Hepatic stellate cell (primary cell): Measurements from ENCODE around the gene ANK2.
"Not testable (repeated sequence)": the region's sequence is repeated elsewhere in the genome, so short reads cannot be mapped to it uniquely, and the experiment has no call there.

Source experiments
- DNase-seq: peaks from one replicate; pipeline ENCODE4 v3.0.0; 2011; ENCODE audit warnings: low spot score

Gene ANK2

DNA sequence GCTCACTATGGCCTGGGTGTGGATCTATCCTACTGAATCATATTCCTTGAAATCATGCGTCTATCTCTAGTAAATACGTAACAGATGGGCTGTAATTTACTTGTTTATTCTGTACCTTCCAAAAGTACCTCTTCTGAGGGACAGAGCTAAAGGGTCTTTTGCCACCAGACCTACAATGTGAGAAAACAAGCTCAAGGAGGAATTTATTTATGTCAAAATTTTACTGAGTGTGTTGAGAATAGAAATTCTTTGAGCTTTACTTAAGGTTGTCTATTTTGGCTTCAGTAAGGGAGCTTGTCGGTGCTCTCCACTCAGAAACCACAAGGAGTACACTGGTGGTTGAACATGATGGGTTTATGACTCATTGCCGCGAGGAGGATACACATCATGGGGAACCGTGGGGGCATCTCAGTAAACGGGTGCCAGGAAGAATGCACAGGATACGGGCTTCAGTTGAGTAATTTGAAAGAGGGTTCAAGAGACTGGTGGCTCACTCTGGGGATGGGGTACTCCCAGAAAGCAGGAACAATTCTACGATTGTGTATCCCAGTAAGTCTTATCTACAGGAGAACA, 3.0 kb downstream of the ANK2 start:
- no peak for DNase-seq

DNA sequence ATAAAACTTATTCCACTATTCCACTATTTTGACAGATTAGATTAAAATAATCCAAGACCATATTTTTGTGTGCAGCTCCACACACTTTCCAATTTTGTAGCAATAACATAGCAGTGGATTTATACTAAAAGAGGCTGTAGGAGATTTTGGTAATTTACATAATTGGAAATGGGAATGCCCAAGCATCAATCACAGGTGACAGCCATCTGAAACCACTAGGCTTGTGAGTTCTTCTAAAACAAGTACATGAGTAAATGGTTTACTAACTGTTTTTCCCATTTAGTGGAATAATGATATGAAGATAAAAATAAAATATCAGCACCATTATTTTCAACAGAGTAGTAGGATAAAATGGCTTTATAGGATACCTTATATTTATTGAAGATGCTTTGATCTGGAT, 4.4 kb downstream of the ANK2 start:
- no peak for DNase-seq

DNA sequence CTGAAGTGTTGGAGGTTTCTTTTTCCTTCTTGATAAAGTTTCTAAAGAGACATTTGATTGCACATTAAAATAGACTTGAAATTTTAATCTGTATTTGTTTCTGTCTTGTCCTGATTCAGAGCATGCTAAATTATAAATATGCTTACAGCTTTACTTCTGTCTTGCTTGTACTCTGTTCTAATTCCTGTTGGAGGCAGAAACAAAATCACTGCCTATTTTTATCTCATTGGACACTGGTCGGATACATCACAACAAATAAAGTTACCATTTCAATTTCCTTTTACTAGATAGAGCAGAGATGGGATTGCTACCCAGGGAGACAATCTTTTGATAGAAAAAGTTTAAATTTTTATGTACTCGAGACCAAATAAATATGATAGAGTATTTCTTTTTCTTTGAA, 6.9 kb downstream of the ANK2 start:
- no peak for DNase-seq

DNA sequence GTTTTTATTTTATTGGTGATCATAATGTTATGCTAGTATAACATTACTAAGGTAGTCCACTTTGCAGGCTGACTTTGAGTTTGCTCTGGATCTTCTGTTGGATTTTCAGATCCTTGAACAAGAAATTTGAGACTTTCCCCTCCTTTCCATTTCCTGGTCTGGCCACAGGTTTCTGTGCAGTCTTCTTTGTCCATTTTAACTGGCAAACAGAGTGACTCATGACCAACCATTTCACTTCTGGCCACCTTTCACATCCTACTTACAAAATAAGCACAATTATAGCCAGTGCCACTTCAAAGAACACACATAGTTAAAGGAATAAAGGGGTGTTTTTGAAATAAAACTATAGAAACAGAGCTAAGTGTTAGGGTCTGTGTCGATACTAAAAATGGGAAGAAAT, 8.4 kb downstream of the ANK2 start:
- no peak for DNase-seq

DNA sequence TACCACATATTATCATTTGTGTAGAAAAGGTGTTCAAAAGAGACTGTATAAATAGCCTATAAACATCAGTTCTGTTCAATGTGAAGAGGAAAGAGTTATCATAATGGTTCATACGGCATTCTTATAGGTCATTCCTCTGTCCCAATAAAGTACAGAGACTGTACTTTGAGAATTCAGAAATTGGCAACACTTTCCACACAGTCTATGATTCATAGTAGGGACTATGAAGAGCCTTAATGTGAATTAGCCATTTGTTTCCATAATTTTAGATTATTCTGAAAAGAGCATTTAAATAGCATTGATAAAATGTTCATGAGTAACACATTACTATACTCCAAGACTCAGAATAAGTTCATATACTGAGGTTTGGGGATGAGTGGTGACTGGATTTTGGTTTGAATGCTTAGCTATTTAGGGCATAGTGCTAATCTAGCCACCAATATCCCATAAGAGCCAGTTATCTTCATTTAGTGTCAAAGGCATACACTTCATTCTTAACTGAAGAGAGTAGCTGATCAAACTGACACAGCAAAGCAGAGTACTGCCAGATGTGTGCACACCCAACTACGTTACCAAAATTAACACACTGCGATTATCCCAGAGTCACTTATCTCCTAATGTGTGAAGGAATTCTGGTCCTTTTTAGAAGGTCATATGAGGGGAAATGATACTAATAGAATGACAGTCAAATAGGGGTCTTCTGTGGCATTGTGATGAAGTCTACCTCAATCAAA, 10.2 kb downstream of the ANK2 start:
- DNase-seq: no peak

DNA sequence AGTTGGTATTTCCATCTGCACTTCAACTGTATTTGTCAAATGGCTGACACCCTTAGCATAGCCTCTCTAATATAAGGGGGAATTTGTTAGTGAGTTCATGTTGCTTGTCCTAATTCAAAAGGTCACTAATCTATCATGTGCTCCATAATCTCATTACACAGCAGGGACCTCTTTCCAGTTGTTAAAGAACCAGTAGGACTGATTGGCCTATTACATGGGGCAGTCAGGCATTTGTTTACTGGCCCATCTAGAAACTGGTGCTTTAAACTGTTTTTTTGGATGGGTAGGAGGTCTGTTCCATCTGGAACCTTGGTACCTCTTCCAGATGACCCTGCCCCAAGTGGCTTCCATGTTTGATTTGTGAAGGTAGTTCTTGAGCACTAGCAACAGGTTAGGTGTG, 11.4 kb downstream of the ANK2 start:
- DNase-seq: no peak

DNA sequence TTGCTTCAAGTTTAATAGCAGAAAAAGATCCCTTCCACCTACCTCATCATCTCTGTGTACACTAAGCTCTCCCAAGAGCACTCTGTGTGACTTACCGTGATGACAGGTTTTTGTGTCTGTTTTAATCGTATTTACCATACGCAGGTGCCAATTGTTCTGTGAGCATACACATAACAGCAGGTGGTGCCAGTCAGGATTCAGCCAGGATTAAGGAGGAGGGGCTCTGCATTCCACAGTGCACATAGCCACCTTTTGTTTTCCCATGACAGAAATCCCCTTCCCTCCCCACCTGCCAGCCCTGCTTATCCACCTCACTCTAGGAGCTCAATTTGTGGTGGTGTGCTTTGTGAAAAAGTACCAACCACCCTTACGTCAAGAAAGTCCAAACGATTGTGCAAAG, 14.8 kb downstream of the ANK2 start:
- DNase-seq: no peak

DNA sequence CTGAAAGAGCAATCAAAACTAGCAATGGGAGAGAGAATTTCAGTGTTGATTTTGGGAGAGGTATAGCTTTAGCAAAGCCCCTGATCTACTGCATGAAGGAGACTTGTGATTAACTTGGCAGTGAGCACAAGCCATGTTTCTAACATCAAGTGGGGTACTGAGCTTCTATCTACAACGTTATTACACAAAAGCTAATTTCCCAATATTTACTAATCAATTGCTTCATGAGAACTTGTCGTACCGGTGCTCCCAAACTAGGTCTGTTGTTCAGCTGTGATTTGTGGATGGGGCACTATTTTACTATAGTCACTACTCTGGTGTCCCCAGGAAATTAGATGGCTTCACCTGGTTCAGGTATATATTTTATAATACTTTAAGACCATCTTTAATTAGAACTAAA, 16.2 kb downstream of the ANK2 start:
- no peak for DNase-seq

DNA sequence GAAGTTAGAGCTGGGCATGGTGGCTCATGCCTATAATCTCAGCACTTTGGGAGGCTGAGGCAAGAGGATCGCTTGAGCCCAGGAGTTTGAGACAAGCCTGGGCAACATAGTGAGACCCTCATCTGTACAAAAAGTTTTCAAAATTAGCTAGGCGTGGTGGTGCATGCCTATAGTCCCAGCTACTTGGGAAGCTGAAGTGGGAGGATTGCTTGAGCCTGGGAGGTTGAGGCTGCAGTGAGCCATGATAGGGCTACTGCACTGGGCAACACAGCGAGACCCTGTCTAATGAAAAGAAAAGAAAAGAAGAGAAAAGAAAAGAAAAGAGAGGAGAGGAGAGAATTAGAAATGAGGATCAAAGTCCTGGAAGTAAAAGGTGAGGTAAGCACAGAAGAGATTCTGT, 19.3 kb downstream of the ANK2 start:
- DNase-seq: not testable (repeated sequence)

DNA sequence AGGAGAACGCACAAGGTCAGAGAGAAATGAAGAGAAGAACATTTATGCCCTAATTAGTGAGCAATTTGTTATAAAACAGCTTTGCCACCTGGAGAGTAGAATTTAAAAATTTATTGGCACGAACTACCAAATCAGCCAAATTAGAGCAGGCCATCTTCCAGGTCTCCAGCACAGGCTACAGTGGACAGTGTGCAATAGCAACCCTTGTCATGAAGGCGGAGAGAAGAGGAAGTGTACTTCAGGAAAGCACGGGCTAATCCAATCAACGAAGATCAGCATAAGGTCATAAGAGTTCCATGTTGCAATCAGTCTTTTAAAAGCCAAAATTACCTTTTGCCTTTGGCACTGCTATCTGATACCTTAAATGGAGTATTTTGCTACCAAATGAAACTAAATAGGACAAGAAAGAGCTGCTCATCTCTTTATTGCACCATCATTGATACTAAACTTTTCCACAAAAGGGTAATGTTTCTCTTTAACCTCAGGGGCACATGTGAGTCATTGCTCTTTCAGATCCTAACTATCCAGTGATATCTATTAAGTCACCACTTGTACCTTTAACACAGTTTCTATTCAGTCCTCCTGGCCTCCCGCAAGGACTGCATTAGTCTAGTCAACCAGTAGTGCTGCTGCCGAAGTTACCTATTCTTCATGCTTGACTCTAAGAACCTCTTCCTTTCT, 19.9 kb downstream of the ANK2 start:
- no peak for DNase-seq

DNA sequence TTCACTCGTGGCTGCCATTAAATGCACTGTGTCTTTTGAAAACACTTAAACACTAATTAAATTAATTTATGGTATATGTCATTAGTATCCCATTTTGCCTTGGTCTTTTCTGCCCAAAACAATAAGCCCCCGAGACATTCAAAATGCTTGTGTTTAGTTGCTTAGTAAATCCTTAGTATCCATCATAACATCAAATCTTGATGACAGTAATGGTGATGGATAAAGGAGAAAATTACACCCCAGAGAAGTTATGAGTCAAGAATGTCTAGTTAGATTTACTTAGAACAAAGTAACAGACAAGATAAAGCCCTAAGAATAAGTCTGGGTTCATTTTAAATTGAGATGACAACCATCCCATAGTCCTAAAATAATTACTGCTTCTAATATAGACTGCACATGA, 21.3 kb downstream of the ANK2 start:
- no peak for DNase-seq

DNA sequence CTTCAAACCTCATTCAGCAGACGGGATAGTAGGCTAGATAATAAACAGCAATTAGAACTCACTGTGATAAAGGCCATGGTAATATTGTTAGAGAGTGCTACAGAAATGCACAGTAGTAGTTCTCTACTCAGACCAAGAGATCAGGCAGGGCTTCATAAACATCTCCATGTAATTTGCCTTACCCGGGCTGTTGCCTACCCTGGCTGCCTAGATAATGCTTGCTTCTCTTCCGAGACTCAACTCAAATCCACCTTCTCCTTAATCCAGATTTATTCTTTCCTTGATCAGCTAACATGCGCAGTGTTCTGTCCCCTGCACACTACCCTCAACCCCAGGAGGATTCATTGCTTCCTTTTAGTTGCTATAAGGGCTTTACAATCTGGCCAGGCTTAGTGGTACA, 21.8 kb downstream of the ANK2 start:
- DNase-seq: no peak

DNA sequence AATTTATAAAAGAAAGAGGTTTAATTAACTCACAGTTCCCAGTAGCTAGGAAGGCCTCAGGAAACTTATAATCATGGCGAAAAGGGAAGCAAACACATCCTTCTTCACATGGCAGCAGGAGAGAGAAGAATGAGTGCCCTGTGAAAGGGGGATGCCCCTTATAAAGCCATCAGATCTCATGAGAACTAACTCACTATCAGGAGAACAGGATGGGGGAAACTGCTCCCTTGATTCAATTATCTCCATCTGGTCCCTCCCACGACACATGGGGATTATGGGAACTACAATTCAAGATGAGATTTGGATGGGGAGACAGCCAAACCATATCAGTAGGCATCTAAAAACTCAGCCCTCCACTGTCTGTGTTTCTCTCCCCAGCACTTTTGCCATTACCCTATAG, 22.4 kb downstream of the ANK2 start:
- DNase-seq: no peak

DNA sequence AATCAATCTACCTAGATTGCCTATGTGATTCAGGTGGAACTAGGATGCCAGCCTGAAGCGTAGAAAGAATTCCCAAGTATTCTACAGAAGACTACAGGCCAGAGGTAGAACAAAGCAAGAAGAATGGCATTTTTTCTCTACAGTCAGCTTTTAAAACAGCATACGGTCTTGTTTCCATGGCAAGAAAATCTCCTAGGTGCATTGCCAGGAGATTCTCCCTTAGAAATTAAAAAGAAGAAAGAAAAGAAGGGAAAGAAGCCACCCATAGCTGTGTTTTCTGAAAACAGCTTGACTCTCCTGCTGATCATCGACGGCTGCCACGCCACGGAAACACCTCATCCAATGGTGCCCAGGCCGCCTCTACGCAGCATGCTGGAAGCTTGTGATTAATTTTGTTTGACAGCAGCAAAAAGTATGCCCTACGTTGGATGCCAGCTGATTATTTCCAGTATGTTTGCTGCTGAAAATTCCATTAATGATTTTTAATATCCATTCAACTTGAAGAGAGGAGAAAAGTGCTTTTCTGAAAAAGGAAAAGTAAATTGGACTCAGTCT, 24.1 kb downstream of the ANK2 start:
- DNase-seq: no peak

DNA sequence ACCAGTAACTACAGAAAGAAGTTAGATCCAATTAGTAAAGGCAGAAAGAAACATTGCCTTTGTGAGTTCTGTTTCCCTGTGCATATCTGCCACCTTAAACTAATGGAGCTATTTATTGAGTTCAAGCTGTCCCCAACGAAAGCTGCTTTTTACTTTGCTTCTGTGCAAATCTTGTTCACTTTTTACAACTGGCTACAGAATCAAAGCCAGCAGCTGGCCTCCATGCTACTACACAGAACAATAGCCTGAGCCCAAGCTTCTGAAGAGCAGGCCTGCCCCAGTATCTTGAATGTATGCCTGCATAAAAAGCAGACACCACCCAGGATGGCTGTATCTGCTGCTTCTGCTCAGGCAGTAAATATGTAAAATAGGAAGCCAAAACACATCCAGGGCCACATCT, 28.1 kb downstream of the ANK2 start:
- DNase-seq: no peak

DNA sequence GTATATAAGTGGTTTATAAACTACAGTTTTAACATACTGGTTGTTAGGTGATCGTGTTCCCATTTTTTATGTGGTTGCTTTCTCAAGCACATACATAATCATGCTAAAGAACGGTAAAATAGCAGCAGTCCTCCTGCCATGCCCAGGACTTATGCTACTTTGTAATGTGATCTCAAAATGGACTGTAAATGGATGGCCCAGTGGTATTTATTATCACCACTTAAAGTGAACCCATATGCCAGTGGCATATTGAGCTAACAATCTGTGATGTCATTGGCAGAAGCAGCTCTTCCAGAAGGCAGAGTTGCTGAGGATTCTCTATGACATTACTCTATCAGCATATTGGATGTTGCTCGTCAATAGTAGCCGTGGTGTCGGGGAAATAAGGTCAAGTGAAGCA, 28.6 kb downstream of the ANK2 start:
- no peak for DNase-seq

DNA sequence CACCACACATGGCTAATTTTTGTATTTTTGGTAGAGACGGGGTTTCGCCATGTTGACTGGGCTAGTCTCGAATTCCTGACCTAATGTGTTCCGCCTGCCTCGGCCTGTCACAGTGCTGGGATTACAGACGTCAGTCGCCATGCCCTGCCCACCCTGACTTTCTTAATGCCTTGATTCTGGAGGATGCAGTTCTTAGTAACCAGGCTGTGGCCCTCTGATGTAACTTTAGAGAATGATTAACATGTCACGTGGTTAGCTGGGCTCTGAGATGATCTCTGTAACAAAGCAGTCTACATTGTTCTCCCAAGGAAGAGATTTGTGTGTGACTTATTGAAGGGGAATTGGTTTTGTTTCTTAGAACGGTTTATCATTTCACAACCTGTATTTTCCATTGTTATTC, 30.6 kb downstream of the ANK2 start:
- no peak for DNase-seq

DNA sequence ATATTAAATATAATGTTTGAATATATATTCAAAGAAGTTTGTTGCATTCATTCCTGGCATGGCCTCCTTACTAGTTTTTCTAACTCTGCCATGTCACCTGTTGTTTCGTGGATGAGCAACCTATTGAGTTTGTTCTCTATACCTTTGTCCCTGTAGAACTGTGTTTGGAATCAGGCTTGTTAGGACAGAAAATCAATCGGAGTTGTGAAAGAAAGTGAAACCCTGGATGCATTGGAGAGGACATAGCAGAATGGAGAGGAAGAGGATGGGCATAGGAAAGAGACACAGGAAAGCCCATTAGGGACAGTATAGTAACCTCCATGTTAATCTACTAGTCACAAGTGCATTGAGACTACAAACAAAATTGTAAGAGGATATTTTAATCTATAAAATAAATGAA, 31.2 kb downstream of the ANK2 start:
- no peak for DNase-seq

DNA sequence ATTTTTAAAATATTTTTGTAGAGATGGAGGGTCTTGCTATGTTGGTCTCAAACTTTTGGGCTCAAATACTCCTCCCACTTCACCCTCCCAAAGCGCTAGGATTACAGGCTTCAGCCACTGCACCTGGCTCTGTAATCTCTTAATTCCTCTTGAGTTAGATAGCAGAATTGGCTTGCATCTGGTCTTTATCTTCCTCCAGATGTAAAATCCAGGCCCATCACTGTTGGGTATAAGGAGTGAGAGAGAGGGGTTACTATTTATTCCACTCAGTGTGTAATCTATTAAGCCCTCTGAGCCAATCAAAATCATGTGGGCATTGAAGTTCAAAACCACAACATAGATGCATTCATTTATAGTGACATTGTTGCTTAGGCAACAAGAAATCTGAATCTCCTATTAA, 33.9 kb downstream of the ANK2 start:
- DNase-seq: no peak

DNA sequence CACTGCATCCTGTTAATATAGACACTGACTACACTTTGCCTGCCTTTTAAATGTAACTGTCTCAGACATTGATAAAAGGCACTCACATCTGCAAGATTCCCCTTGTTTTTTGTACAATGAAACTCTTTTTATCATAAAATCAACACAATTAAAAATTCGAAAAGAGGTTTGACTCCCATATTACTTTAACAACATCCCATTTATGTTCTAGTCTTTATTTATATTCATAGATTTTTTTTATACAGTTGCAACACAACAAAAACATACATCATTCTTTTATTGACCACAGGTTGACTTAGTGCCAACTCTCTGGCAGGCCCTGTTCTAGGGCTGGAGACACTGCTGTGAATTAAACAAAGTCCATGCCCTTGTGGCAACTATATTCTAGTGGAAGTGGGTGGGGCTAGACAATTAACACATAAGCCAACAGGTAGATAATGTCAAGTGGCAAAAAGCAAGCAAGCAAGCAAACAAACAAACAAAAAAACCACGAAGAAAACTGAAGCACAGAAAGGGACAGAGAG, 36.8 kb downstream of the ANK2 start:
- no peak for DNase-seq

DNA sequence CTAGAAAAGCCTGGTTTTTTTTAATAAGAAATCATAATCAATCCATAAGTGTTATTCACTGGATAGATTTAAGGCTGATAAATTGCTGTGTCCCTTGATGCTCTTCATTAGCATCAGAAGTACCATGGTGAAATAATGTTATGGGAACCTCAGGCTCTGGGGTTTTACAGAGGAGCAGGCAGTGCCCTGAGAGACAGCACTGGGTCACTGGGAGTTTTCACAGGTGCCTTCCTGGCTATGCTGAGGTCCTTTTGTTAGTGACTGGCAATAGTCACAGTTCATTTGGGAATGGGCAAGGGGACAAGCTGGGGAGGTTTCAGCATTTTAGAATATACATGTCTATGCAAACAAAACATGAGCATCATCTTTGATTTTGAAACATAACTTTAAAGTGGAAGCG, 38.6 kb downstream of the ANK2 start:
- DNase-seq: no peak

DNA sequence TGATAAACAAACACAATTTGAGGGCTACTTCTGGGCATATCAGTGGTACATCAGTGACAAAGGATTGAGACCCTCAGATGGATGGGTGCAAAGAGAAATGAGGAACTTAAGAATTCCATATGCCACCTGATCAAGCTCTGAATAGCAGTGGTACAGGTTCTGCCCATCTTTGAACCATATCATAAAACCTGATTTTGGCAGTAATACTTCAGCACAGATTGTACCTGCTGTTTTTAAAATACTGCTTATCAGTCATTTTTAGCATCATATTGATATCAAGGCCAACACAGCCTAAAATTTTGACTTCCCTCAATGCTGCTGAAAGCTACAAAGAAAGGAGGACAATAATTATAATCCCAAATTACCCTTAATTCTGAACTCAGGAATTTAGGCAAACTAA, 41.5 kb downstream of the ANK2 start:
- DNase-seq: no peak

DNA sequence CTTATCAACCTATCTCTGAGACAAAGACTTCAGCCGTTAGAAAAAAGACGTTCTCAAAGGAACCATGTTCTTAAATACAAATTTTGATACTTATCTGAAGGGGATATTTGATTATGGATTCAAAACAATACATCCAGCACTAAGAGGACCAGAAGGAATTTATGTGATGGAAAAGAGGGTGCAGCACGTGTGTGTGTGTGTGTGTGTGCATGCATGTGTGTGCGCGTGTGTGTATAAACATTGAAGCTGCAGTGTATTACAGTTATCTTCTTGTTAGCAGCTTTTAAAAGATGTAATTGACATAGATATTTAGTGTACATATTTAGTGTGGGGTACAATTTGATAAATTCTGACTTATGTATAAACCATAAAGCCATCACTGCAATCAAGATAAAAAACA, 44.9 kb downstream of the ANK2 start:
- DNase-seq: no peak
